Tibial nerve (tissue), 4 donors: ENCODE measurements around the gene NDRG3. TPM values are rescaled to one million over a fixed set of nuclear protein-coding genes. Genes with fewer than 3 reads are reported as not detected.

Experiments
- DNase-seq, 2 donors: peaks; one replicate each; pipeline ENCODE4 v3.0.0-alpha.2; 2019; ENCODE audit warnings: low spot score in 2 of 2
- H3K27ac ChIP-seq, 4 donors: fragments of 200-600 bp; sonication (generic) in 3 of 4; one replicate each; pipeline ENCODE4 v1.5.1; 2017 to 2019; ENCODE audit warnings: mild to moderate bottlenecking in 1 of 4
- H3K27me3 ChIP-seq, 2 donors: fragments of 200-600 bp; sonication (generic) in 1 of 2; one replicate each; pipeline versions ENCODE4 v1.5.1 to v1.6.0; 2017 to 2019
- H3K36me3 ChIP-seq, 3 donors: fragments of 200-600 bp; sonication (generic); one replicate each; pipeline ENCODE4 v1.5.1; 2018 to 2019
- H3K4me1 ChIP-seq, 4 donors: fragments of 200-600 bp; sonication (generic) in 3 of 4; one replicate each; pipeline ENCODE4 v1.5.1; 2017 to 2019
- H3K4me3 ChIP-seq, 4 donors: fragments of 200-600 bp; sonication (generic) in 3 of 4; one replicate each; pipeline ENCODE4 v1.5.1; 2017 to 2019; ENCODE audit warnings: mild to moderate bottlenecking in 1 of 4, moderate library complexity in 1 of 4
- H3K9me3 ChIP-seq, 4 donors: fragments of 200-600 bp; sonication (generic) in 3 of 4; one replicate each; pipeline ENCODE4 v1.5.1; 2017 to 2019
- CTCF ChIP-seq, 5 experiments: fragments of 200-600 bp in 3 of 5; fragments of 450-650 bp in 2 of 5; sonication (generic) in 3 of 5; IDR thresholded peaks; one replicate each; pipeline ENCODE4 v1.5.1; 2016 to 2019; ENCODE audit warnings: antibody characterized with exemption in 5 of 5, mild to moderate bottlenecking in 3 of 5, moderate library complexity in 2 of 5
- EP300 ChIP-seq, 2 donors: sonication (generic); formaldehyde crosslinking; IDR thresholded peaks; one replicate each; pipeline ENCODE4 v1.6.1; 2017; ENCODE audit warnings: antibody characterized with exemption in 2 of 2, mild to moderate bottlenecking in 1 of 2
- POLR2A ChIP-seq, 2 donors: fragments of 450-650 bp; IDR thresholded peaks; one replicate each; pipeline ENCODE4 v1.6.1; 2017; ENCODE audit warnings: antibody characterized with exemption in 2 of 2, mild to moderate bottlenecking in 2 of 2, moderate library complexity in 2 of 2
- WGBS, 2 donors: methylation state at CpG; one replicate each; pipeline ENCODE4 v1.1.5; 2018; 5-methylcytosine and 5-hydroxymethylcytosine counted together
- total RNA-seq, 4 donors: library from RNA; depleted of rRNA; stranded (reverse); fragments of >200 nt; gene quantifications; one replicate each; pipeline ENCODE4 v1.1.0, GENCODE V29; 2016

Gene NDRG3
- total RNA-seq, 4 donors from 2014 or later = 13.9 to 21.9 (median 19.2) TPM

GRCh38 chr20:36775196-36775595 is 29.3 kb upstream of the NDRG3 start:
- peaks cover 0 to 7% (median 0%) of the 10 kb centered on the region in 3 donors for H3K36me3 ChIP-seq
- peak overlapping the region in 3 of 4 donors; percentile 90 to 98 (median 97) for H3K27ac ChIP-seq
- TF ChIP-seq CTCF (IDR thresholded peaks at IDR 0.05) = no peak
- TF ChIP-seq EP300 (IDR thresholded peaks at IDR 0.05) = no peak
- TF ChIP-seq POLR2A (IDR thresholded peaks at IDR 0.05) = no peak
- H3K4me1 ChIP-seq = peaks cover 0 to 36% (median 11%) of the 10 kb centered on the region in 4 donors
- H3K4me3 ChIP-seq = no peak overlapping the region
- no peaks in the 10 kb centered on the region for H3K9me3 ChIP-seq
- peak in 1 of 2 donors; percentile 51 for DNase-seq
- WGBS, 2 donors = 59 to 75% methylated on average over 2 of the region's 2 CpGs
- H3K27me3 ChIP-seq = no peaks in the 10 kb centered on the region

DNA sequence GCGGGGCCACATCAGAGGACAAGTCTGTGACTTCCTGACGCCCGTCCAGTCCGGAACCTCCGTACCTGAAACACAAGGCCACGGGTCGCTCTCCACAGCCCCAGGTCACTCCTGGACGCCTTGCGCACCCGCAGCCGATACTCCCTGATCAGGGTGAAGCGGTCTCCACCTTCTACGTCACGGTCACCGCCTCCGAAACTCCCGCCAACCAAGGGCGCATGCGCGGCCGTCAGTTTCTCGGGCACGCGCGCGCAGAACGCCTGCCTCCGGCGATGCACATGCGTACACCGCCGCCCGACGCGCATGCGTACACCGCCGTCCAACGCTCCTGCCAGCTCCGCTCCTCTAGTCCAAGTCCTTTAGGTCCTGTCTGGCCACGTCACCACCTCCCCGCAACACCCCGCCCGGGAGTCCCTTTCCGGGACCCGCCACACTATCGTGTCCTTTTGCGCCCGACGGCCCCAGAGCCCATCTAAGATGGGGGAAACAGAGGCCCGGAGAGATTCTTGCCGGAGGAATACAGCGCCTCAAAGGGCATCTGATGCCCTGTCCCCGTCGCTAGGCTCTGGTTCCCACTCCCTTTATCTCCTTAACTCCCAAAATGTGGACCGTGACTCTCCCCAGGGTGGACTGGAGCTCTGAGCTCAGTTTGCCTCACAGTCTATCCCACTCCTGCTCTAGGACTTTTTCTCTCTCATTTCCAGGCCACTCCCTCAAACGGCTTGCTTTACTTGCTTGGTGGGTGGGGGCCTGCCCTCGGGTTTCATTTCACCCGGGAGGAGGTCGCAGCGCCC is 27.9 kb upstream of the NDRG3 start, which contains the start of gene DSN1:
Gene DSN1, minus strand, starts transcription at position 167 of the 794 bp plus-strand sequence. CDS start 2,305 bp downstream, outside the sequence.
- peaks cover 0 to 11% (median 0%) of the 10 kb centered on the region in 3 donors for H3K36me3 ChIP-seq

GRCh38 chr20:36773107-36773596 is 27.3 kb upstream of the NDRG3 start:
- H3K27ac ChIP-seq = peak overlapping the region; percentile 89 to 98 (median 94)
- TF ChIP-seq CTCF (IDR thresholded peaks at IDR 0.05) = no peak
- TF ChIP-seq EP300 (IDR thresholded peaks at IDR 0.05) = no peak
- no peak for TF ChIP-seq POLR2A (IDR thresholded peaks at IDR 0.05)
- peaks cover 0 to 11% (median 0%) of the 10 kb centered on the region in 3 donors for H3K36me3 ChIP-seq
- 1 to 2% methylated on average over 9 to 25 of the region's 28 CpGs for WGBS, 2 donors
- H3K9me3 ChIP-seq = no peaks in the 10 kb centered on the region
- H3K4me3 ChIP-seq = peak overlapping the region; percentile 39 to 89 (median 73)
- H3K4me1 ChIP-seq = peaks cover 0 to 44% (median 11%) of the 10 kb centered on the region in 4 donors
- DNase-seq = no peak
- H3K27me3 ChIP-seq = no peaks in the 10 kb centered on the region

More for the DNA sequence above, 27.9 kb upstream of the NDRG3 start, which contains the start of gene DSN1:
- DNase-seq = peak; percentile 95 to 96
- H3K4me1 ChIP-seq = peaks cover 0 to 44% (median 11%) of the 10 kb centered on the region in 4 donors
- peak within 1 kb of the TSS; percentile 39 to 89 (median 73) for H3K4me3 ChIP-seq
- peak; percentile 62 to 94 for TF ChIP-seq EP300 (IDR thresholded peaks at IDR 0.05)
- no peak for TF ChIP-seq CTCF (IDR thresholded peaks at IDR 0.05)
- TF ChIP-seq POLR2A (IDR thresholded peaks at IDR 0.05) = peak; percentile 50 to 71
- H3K9me3 ChIP-seq = no peaks in the 10 kb centered on the region
- peak within 1 kb of the TSS; percentile 89 to 98 (median 94) for H3K27ac ChIP-seq
- 0% methylated on average over 8 to 52 of the region's 61 CpGs for WGBS, 2 donors
- no peaks in the 10 kb centered on the region for H3K27me3 ChIP-seq

DNA sequence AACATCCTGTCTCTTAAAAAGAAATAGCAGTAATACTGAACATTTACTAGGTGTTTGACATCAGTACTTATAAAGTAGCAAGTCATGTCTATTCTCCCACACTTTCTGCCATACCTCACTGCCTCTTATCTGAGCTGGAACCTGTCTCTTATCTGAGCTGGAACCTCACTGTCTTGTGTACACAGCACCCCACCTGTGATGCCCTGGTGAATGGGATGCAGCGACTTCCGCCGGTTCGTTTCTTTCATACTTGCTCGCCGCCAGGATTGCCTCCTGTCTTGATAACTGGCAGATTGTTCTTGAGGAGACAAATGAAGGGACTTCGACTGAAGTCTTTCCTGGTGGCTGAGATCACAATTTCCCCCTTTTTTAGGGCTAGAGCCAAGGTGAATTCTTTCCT is 24.8 kb upstream of the NDRG3 start:
- TF ChIP-seq CTCF (IDR thresholded peaks at IDR 0.05) (no peak), EP300 (IDR thresholded peaks at IDR 0.05) (no peak), POLR2A (IDR thresholded peaks at IDR 0.05) (no peak)
- H3K27ac ChIP-seq = no peak overlapping the region
- no peak for DNase-seq
- no peak overlapping the region for H3K4me3 ChIP-seq
- H3K4me1 ChIP-seq = peaks cover 0 to 37% (median 11%) of the 10 kb centered on the region in 4 donors
- H3K36me3 ChIP-seq = peaks cover 0 to 27% (median 0%) of the 10 kb centered on the region in 3 donors
- H3K27me3 ChIP-seq = no peaks in the 10 kb centered on the region
- H3K9me3 ChIP-seq = no peaks in the 10 kb centered on the region
- WGBS, 2 donors = 88 to 91% methylated on average over 7 of the region's 7 CpGs
